ENCODE measurements around the gene ZNF48. TPM values are rescaled to one million over a fixed set of nuclear protein-coding genes. Genes with fewer than 3 reads are reported as not detected.

ZNF48 gene
- total RNA-seq, 1 donor from 2014 or later, result 8.1 TPM

DNA sequence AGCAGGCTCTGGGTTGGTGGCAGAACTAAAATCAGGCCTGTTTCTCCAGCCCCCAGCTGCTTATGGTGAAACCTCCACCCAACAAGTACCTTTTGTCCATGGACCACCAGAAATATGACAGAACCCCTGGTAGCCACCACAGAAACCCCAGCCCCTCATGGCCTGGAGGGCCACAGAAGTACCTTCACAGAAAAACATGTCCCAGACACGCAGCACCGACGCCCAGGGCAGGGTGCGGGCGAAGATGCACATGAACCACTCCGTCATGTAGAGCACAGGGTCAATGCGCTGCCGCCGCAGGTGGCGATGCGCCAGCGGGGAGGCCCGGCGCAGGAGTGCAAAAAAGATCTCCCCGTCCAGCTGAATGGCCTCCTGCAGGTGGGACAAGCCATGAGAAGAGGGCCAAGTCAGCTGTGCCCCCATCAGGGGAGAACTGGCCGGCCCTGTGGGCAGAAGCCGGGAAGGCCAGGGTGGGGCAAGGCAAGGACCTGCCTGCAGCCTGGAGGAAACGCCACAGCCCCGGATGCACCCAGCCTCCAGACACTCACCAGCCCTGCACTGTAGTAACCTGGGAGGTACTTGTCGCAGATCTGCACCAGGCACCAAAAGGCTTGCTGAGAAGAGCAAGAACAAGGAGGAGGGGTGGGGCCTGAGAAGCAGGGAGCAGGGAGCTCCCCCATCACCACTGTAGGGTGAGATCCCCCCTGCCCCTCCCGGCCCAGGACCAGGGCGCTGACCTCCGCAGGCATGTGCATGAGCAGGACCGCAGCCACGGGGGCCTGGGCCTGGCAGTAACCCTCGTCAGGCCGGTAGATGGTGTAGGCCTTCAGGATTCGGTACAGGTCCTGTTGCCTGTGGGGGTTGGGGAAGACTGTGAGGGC lies 36.0 kb upstream of the ZNF48 start:
- DNase-seq (ENCODE audit: low spot score), result no peak

DNA sequence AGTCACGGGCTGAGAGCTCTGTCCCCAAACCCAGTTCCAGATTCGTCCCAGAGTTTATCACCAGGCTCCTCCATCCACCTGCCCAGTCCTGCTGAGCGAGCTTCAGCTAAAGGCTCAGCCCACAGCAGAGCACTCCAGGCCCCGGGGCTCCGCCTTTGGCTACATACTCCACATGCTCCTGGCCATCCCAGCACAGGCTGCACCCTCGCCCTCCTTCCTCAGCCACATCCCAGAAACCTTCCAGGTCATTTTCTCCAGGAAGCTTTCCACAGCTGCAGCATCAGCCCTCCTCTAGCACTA lies 35.4 kb upstream of the ZNF48 start:
- no peak for DNase-seq (ENCODE audit: low spot score)

DNA sequence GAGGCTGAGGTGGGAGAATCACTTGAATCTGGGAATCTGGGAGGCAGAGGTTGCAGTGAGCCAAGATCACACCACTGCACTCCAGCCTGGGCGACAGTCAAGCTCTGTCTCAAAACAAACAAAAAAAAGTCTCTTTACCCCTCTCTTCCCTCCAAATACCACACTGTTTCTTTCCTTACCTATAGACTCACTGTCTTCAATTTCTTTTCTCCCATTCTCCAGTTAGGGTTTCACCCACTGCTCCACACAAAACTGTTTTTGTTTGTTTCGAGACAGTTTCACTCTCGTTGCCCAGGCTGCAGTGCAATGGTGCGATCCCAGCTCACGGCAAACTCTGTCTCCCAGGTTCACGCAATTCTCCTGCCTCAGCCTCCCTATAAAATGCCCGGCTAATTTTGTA lies 34.0 kb upstream of the ZNF48 start:
- DNase-seq (ENCODE audit: low spot score), result no peak

DNA sequence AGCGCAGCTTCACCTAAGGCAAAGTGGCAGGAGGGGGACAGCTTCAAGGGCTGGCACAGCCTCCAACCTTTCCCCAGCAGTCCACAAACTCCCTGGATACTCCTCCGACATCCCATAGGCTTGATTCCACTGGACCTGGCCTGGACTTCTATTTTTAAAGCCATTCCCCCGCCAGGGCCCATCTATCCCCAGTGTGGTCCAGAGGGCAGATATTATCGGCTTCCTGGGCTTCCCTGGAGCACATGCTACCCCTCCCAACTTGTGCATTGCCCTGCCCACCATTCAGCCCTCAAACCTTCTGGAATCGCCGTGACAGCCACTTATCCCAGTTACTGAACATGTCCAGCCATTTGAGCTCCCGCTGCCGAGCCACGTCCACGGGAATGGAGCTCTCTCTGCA lies 30.0 kb upstream of the ZNF48 start:
- DNase-seq (ENCODE audit: low spot score), result no peak

DNA sequence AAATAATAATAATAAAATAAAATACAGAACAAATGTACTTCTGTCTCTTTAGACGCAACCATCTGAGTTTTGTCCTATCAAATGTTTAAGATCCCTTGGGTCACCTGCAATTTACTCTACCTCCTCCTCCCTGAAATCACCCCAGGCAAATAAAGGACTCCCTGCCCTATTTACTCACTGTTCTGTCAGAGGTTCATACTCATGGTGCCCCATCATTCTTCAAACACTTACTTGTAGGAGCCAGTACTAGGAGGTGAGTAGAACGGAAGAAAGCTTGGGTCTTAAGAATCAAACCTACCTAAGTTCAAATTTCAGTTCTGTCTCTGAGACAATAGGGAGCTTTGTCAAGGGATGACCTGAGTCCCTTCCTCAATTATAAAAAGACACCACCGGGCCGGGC lies 28.7 kb upstream of the ZNF48 start:
- DNase-seq (ENCODE audit: low spot score), result no peak

DNA sequence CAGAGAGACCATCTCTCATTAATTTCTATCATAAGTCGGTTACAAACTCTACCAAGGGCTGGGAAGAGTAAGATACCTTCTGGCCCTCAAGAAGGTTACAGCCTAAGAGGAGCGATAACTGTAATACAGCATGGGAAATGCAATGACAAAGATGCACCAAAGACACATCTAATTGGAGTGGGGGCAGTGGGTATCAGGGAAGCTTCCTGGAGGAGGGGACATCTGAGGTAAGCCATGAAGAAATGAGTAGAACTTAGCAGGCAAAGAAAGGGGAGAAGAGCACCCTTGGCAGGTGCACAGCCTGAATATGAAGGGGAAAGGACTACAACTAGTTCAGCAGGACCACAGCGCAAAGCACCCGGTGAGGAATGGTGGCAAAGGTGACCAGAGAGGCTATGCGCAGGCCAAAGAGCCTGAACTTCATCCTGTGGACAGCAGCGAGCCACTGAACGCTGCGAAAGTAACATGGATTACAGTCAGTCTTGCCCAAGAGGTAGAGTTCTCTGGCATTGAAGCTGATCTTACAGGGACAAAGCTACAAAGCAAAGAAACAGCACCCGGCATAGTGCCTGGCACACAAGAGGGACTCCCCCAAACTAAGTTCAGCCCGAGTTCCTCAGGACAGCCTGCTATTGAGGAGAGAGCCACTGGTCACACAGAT lies 27.7 kb upstream of the ZNF48 start:
- DNase-seq (ENCODE audit: low spot score), result no peak

DNA sequence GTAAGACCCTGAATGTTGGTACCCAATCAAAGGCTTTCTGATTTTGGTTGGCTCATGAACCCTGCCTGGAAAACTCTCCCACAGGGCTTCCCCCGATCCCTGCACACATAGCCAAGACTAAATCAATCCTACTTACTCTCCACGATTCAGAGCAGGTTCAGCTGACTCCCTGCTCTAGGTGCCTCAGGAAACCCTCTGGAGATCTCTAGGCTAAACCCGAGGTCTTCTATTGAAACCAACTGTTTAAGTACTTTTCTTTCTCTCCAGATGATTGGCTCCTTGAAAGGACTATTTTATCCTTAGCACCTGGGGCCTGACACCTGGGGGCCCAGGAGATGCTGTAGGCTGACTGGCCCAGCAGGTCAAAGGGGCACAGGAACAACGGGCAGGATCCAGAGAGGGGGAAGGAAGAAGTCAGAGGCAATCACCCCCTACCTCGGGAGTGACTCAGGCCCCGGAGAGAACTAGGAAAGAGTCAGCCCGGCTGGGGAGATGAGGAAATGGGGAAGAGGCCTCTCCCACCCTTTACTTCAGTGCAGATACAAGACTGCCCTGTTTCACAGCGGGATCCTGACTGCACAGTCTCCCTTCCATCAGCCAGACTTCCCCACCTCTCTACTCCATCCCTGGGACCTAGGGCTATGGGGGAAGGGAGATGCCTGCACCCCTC lies 27.0 kb upstream of the ZNF48 start:
- no peak for DNase-seq (ENCODE audit: low spot score)

DNA sequence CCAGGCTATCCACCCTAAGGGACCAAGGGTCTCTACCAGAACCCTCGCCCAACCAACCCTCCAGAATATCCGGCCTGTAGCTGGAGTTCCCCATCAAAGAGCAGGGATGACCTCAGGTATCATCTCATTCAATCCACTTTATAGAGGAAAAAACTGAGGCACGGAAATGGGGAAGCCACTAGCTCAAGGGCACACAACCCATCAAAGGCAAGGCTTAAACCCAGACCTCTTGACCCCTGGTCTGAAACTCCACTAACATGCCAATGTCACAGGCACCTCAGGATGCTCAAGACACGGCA lies 26.5 kb upstream of the ZNF48 start:
- no peak for DNase-seq (ENCODE audit: low spot score)

DNA sequence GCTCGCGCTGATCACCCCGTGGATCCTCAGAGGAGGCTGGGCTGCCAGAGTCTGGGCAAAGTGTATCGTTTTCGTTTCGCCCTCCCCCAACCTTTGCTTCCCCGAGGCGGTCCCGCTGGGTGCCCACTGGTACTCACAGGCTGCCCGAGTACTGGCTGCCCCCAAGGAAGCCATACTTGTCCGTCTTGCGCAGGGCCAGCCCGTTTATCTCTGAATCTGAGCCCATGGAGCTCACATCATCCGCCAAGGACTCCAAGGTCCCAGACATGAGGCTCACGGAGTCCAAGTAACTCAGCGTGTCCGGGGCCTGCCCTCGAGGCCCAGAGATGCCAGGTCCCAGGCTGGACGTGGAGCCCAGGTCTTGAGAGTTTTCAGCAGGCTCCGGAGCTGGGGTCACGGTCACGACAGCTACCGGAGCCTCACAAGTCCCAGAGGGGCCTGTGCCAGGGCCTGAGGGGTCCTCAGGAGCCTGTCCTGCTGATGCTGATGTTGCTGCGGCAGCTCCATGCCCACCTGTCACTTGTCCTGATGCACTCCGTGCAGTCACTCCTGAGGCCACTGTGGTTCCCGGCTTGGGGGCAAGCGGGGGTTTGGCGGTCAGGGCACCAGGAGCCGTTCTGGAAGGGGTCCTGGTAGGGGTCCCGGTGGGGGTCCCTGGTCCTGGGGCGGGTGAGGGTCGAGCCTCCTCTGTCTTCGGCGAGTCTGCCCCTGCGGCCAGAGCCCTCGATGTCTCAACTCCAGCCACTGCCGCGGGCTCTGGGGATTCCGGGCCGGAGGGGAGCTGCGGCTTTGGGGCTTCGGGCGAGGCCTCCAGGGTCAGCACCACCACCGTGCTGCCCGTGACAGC lies 25.9 kb upstream of the ZNF48 start:
- DNase-seq (ENCODE audit: low spot score), result no peak

DNA sequence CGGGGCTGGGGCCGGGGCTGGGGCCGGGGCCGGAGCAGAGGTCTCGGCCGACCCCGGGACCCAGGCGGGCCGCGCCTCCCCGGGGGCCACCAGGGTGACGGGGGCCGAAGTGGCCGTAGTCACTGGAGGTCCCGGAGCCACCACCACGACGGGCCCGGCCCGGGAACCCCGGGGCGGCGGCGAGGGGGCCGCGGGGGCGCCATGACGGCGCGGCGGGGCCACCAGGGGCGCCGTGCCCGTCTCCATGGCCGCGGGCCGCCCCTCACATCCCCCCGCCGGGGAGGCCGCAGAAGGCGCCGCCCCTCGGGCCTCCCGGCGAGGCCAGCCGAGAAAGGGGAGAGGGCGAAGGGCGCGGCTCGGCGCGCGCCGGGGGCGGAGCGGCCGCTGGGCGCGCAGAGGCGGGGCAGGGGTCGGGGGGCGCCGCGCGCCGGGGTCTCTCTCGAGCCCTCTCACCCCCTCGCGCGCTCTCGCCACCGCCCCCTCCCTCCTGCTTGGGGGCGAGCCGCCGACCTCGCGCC lies 25.2 kb upstream of the ZNF48 start:
- no peak for DNase-seq (ENCODE audit: low spot score)

DNA sequence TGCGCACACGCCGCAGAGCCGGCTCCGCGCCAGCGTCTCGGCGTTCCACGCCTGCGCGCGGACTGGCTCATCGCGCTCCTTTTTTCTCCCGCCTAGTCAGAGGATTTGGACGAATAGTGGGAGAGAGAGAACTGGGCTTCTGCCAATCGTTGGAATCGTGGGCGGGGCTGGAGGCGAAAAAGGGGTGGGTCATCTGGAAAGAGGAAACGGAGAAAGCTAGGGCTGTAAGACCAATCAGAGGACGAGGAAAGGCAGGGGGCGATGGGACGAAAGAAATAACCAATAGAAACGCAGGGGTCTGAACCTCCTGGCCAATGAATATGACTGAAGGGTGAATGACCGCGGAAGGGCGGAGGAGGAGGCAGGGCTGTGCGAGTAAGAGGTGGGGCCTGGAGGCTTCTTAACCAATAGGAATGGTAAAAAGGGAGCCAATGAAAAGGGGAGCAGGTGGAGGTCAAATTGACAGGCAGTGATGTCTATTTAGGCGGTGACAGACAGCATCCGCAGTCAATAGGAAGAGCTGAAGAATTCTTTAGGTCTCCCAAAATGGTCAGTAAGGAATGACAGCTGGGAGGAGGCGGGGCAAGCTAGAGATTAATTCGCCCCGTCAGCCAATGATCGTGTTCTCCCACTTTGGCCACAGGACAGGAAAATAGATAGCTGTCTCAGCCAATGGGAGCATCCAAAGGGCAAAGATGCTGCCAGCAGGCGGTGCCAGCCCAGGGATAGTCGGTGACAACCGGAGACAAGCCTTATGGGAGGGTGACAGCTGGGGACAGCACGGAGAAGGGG lies 24.6 kb upstream of the ZNF48 start, which contains the start of gene TBC1D10B:
Gene TBC1D10B, minus strand, starts transcription at position 39 of the 792 bp plus-strand sequence. CDS start 311 bp downstream, outside the sequence.
- peak; percentile 100 for DNase-seq (ENCODE audit: low spot score)

DNA sequence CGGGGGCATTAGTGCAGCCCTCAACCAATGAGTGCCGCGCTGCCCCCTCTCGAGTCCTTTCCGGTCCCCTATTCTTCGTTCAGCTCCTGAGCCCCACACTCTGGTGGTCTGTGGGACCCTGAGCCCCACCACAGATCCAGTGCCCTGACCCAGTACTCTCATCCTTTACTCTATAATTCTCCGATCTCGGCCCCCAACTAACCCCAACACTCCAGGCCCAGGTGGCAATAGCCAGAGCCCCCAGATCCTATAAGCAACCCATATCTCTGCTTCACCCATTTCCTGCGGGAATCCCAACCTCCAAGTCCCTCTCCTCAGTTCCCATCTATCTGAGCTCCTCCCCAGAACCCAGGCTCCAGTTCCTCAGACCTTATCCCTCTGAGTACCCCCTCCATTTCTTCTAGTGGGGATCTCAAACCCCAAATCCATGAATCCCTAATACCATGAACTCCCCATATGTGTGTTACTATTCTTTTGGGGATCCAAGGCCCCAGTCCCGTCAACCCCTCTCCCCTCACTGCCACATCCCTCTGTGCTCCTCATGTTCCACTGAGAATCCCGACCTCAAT lies 23.9 kb upstream of the ZNF48 start:
- no peak for DNase-seq (ENCODE audit: low spot score)

DNA sequence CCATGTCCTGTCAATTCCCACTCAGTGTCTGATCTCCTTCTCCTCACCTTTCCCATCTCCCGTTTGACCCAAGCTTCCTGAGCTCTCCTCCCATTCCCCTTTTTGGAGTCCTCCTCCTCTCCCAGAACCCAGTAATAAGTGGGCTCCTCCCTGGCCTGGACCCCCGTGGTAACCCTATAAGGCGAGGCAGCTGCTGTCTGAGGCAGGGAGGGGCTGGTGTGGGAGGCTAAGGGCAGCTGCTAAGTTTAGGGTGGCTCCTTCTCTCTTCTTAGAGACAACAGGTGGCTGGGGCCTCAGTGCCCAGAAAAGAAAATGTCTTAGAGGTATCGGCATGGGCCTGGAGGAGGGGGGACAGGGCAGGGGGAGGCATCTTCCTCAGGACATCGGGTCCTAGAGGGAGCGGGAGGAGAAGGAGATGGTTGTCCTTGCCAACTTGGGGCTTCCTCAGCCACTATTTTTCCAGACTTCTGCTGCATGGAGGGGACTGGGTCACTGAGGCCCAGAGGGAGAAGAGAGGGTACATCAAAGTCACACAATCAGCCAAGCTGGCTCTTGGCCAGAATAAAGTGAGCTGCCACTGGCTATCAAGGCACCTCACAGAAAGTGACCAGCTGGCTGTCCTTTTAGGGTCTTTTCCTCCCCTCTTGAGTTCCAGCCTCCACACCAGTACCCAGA lies 23.0 kb upstream of the ZNF48 start:
- no peak for DNase-seq (ENCODE audit: low spot score)

DNA sequence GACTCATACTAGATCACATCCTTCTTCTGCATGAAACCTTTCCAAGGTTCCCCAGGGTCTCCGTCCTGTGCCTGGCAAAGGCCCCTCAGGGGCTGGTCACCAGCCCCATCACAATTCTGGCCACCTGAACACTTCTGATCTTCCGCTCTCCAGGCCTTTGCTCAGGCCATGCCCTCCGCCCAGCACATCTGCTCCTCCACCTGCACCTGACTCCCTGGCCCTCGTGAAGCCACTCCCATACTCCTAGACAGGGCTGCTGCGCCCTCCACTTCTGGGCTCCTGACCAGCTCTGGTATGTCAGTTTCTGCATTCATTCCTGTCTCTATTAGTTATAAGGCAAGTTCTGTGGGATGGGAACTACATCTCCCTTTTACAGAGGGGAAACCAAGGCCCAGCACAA lies 22.5 kb upstream of the ZNF48 start:
- no peak for DNase-seq (ENCODE audit: low spot score)

DNA sequence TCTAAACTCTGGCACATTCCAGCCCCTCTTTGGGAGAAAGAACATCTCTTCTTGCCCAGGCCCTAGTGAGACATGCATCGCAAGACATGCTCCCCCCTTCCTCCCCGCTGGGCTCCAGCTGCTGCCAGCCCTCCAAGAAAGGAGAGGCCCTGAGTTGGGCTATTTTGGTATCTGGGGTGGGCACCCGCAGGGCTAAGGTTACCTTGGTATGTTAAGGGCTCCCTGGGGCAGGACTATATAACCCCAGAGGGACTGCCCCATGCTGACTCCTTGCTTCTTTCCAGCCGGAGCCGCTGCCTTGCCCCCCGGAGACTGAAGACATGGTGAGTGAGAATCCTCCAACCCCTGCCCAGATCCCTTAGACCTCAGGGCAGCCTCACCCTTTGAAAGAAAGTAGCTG lies 20.7 kb upstream of the ZNF48 start, which contains the start of gene MYL11:
Gene MYL11, plus strand, starts transcription at position 265 of the 400 bp plus-strand sequence. Its CDS starts 56 bp downstream, at position 321.
- no peak for DNase-seq (ENCODE audit: low spot score)

DNA sequence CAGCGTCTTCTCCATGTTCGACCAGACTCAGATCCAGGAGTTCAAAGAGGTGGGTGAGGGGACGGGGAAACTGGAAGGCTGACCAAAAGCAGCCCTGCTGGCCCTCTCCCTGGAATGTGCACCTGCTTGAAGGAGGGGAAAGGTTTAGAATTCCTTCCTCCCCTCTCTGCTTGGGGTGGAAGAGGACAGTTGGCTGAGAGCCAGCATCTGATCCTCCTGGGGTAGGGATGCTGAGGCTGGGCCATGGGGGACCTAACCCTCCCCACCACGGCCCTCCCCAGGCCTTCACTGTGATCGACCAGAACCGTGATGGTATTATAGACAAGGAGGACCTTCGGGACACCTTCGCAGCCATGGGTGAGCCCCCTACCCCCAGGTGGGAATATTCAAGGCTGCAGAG lies 19.4 kb upstream of the ZNF48 start:
- no peak for DNase-seq (ENCODE audit: low spot score)

DNA sequence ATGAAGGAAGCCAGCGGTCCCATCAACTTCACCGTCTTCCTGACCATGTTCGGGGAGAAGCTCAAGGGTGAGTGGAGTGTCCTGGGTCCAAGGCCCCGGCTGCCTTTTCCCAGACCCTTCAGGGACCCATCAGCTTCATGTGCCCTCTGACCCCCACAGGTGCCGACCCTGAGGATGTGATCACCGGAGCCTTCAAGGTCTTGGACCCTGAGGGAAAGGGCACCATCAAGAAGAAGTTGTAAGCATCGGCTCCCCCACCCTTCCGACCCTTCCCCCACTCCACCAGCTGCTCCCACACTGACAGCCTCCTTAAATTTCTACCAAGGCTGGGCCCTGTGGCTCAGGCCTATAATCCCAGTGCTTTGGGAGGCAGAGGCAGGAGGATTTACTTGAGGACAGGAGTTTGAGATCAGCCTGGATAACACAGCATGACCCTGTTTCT lies 18.7 kb upstream of the ZNF48 start:
- DNase-seq (ENCODE audit: low spot score), result no peak

DNA sequence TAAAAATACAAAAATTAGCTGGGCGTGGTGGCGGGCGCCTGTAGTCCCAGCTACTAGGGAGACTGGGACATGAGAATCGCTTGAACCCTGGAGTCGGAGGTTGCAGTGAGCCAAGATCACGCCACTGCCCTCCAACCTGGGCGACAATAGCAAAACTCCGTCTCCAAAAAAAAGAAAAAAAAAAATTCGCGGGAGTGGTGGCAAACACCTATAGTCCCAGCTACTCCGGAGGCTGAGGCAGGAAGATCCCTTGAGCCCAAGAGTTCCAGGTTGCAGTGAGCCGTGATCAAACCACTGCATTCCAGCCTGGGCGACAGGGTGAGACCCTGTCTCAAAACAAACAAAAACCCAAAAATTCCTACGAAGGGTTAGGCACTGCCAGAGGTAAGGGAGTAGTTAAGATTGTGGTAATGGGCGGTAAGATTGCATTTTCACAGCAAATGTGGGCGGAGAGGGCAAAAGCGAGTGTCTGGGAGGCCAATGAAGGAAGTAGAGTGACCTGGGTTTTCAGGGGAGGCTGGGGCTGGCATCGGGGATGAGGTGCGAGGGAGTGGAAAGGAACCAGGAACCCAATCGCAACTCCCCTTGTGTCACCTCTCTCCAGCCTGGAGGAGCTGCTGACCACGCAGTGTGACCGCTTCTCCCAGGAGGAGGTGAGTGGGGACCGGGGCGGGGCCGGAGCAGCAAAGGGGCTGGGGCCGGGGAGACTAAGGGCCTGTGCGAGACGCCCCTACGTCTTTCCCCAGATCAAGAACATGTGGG lies 18.0 kb upstream of the ZNF48 start:
- DNase-seq (ENCODE audit: low spot score), result no peak

DNA sequence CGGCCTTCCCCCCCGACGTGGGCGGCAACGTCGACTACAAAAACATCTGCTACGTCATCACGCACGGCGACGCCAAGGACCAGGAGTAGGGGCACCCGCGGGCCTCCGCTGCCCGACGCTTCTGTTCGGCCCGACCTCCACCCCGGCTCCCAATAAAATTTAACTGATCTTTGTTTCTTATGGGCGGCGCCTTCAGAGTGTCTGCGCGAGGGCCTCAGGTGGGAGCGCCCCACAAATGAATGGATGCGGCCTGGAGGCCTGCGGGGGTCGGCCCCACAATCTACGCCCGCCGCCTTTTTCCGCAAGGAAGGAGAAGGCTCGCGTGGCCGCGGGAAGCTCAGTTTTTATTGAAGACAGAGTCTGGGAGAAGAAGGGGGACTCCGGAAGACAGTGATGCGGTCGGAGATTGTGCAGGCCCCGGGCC lies 17.4 kb upstream of the ZNF48 start:
- DNase-seq (ENCODE audit: low spot score), result peak; percentile 95
